ENCODE results near the gene SAPCD2.
"Not testable (repeated sequence)": the region's sequence is repeated elsewhere in the genome, so short reads cannot be mapped to it uniquely, and the experiment has no call there.

Gene SAPCD2

DNA sequence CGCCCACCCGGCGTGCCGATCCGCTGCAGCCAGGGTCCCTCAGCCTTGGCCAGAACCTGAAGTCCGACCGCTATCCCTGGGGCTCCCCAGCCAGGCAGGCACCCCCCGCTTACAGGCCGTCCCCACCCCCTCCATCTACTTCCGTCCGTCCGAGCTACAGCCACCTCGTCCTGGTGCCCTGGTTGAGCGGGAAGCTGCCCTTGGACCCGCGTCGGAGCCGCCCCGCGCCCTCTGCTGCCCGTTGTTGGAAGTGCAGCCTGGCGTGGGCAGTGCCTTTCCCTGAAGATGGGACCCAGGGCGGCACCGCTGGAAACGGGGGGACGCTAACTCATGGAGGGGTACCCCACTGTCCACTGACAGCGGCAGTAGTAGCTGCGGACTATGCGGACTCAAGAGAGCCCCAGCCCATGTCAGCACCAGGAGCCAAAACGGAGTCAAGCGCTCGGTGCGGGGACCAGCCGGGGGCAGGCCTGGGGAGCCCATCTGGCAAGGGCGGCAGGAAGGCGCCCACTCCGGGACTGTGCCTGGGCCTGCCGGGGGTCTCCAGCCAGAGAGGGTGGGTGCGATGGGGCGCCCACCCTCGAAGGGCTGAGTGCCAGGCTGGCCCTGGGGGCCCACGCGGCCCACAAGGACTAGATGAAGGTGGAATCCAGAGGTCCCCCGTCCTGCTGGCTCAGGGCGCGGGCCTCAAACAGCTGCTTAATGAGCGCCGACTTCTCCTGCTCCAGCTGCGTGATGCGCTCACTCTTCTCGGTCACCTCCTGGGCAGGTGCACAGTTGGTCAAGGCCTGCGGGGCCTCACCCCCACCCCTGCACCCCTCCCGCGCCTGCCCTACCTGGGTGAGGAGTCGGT is 6.1 kb downstream of the SAPCD2 start:
- peak; percentile 86 for DNase-seq (ENCODE audit: low spot score)

DNA sequence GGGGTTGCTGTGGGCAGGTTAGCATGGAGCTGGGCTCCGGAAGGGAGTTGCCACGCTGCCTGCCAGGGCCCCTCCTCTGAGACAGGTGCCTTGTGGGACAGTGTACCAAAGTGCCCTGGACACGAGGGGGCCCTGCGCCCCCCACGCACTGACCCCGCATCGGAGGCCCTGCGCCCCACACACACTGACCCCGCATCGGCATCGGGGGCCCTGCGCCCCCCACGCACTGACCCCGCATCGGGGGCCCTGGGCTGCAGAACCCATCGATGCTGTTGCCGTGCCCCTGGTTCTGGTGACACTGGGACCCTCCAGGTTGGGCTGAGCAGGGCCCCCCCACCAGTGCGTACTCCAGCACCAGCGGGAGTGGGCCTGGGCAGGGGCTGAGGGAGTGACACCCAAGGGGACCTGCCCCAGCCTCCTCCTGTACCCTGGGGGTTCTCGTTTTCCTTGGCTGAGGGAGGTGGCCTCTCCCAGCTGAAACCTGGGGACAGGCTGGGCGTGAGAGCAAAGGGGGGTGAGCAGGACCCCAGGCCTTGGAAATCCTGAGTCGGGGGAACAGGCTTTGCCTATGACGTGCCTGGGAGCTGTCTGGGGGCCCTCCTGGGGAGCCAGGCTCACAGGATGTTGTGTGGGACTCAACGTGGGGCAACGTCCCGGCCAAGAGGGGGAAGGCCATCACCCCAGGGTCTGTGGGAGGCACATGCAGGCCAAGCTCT is 6.9 kb downstream of the SAPCD2 start:
- DNase-seq (ENCODE audit: low spot score): no peak

DNA sequence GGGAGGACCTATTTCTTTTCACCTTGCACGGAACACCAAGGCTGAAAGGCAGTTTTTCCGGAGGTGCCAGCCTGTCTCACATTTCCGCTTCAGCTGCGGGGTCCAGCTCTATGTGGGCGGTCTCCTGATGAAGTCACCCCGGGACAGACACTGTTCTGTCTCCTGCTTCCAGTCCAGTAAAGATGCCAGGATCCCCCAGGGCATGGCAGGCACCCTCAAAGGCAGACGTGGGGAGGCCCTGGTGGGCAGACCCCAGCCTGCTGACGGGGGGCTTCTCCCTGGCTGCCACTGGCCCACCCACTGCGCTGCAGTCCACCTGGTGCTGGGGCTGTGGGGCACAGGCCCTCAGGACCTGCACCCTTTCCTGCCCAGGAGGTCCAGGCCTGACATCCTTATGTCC is 7.6 kb downstream of the SAPCD2 start:
- not testable (repeated sequence) for DNase-seq (ENCODE audit: low spot score)

DNA sequence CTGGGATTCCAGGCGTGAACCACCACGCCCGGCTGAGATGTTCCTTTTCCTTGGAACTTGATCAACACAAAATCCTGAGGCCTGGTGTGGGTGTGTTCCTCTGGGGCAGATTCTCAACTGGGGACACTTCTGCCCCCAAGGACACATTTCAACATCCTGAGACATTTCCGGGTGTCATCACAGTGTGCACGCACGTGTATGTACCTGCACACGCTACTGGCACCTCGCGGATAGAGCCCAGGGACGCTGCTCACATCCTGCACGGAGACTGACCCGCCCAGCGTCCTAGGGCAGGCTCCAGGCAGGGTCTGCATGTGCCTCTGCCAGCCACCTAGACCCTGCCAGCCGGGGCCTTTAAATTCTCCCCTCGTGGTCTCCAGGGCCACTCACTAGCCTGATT is 8.0 kb downstream of the SAPCD2 start:
- no peak for DNase-seq (ENCODE audit: low spot score)

- DNase-seq (ENCODE audit: low spot score): no peak
Observed at GRCh38 chr9:137058521-137059234, 11.7 kb downstream of the SAPCD2 start.

DNA sequence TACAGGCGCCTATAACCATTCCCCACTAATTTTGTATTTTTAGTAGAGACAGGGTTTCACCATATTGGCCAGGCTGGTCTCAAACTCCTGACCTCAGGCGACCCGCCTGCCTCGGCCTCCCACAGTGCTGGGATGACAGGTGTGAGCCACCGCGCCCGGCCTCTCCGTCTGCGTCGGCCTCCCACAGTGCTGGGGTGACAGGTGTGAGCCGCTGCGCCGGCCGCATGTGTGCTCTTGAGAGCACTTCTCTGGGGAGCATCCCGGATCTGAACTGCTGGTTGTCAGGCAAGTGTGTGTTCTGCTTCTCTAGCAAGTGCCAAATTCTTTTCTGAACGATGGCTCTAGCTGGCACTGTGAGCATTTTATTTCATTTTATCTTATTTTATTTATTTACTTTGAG is 12.8 kb downstream of the SAPCD2 start:
- no peak for DNase-seq (ENCODE audit: low spot score)

- no peak for DNase-seq (ENCODE audit: low spot score)
Observed at GRCh38 chr9:137056739-137057415, 13.5 kb downstream of the SAPCD2 start.

- peak; percentile 55 for DNase-seq (ENCODE audit: low spot score)
Observed at GRCh38 chr9:137055385-137056364, 14.7 kb downstream of the SAPCD2 start.

DNA sequence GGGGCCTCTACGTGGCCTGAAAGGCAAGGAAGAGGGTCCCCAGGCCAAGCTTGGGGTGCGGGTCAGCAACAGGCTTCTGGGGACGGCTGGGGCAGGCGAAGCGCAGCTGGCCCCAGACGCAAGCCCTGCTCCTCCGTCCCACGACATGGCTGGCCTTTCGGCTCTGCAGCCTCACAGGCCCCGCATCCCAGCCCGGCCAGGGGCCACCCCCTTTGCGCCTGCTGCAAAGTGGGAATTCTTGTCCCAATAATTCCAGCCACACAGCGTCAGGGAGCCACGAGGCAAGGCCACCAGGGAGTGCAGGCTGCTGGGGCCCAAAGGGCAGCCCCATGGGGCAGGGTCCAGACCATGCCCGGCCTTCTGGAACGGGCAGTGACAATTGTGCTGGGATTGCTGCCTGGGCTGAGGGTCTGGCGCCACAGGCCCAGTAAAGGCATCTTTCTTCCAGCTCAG is 15.4 kb downstream of the SAPCD2 start:
- no peak for DNase-seq (ENCODE audit: low spot score)

DNA sequence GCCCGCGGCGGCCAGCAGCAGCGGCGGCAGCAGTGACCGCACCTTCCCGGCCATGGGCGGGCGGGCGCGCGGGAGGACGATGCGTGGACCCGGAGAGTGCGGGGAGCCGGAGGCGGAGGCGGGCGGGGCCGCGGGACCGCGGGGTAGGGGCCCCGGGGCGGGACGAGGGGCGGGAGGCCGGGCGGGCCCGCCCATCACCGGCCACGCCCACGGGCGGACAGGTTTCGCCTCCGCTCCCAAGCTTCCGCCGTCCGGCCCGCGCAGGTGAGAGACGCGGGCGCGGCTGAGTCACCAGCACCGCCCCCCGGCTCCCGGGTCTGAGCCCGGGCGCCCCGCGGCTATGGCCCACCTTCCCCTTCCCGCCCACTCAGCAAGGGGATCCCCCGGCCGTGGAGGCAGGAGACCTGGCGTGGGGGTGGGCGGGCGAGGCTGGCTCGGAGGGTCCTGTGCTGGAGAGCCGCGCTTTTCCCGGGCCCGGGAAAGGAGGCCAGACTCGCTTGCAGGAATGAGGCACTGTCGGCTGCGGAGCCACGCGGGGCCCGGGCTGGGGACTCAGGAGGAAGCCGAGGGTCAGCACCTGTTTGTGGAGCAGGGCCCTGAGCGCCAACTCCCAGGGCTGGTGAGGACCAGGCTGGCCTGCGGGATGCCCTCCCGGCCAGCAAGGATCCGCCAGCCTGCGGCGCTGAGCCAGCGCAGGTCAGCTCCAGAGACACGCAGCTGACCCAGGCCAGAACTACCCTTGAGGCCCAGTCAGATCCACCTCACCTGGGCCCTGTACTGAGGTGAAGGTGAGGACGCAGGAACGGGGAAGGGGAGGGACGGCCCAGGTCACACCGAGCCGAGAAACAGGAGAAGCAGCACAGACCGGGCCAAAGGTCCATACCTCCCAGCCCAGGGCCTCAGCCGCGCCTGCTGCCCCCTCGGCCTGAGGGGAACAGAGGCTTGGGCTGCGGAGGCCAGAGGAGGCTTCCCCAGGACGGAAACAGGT is 16.1 kb downstream of the SAPCD2 start, which contains the start of gene ENTPD2:
TSS of gene ENTPD2 (minus strand) at position 118 of the 988 bp plus-strand sequence. CDS start at position 54, 64 bp downstream.
- DNase-seq (ENCODE audit: low spot score): no peak

GRCh38 chr9:137052998-137053943 is 17.1 kb downstream of the SAPCD2 start:
- DNase-seq (ENCODE audit: low spot score): no peak

- DNase-seq (ENCODE audit: low spot score): no peak
Observed at GRCh38 chr9:137052293-137052692, 18.1 kb downstream of the SAPCD2 start.

DNA sequence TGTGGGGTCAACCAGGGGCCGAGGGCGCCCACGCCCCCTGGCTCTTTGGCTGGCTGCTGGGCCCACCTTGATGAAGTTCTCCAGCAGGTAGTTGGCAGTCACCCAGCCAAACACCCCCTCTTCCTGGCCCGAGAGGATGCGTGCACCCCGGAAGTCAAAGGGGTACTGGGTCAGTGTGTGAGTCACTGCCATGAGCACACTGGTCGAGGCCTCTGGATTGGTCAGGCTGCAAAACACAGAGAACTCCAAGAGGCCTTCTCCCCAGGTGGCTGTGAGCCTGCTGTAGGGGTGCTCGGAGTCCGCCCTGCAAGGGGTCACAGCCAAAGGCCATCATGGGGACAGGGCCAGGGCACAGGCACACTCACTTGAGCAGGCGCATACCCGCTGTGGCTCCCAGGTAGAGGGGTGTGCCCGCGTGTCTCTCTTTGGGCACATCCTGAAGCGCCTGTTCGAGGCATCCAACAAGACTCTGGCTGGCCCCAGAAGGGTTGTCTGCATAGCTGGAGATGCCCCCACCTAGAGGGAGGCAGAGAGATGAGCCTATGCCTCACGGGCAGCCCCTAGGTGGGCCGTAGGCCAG is 19.1 kb downstream of the SAPCD2 start:
- no peak for DNase-seq (ENCODE audit: low spot score)

DNA sequence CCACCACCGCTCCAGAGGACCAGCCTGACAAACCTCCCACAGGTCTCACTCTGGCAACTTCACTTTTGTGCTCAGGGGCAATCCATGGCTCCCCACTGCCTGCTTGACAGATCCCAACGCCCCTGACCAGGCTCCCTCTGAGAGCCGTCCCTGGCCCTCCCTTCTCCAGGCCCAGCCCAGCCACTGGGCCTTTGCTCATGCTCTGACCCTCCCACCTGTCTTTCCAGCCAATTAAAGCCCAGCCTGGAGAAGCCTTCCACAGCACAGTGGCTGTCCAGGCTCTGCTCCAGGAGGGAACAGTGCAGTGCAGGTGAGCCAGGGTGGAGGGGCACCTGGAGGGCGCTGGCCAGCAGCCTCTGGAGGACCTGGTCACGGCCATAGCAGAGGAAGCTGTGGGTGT is 19.8 kb downstream of the SAPCD2 start:
- no peak for DNase-seq (ENCODE audit: low spot score)

- peak; percentile 82 for DNase-seq (ENCODE audit: low spot score)
Observed at GRCh38 chr9:137049544-137050449, 20.6 kb downstream of the SAPCD2 start.

DNA sequence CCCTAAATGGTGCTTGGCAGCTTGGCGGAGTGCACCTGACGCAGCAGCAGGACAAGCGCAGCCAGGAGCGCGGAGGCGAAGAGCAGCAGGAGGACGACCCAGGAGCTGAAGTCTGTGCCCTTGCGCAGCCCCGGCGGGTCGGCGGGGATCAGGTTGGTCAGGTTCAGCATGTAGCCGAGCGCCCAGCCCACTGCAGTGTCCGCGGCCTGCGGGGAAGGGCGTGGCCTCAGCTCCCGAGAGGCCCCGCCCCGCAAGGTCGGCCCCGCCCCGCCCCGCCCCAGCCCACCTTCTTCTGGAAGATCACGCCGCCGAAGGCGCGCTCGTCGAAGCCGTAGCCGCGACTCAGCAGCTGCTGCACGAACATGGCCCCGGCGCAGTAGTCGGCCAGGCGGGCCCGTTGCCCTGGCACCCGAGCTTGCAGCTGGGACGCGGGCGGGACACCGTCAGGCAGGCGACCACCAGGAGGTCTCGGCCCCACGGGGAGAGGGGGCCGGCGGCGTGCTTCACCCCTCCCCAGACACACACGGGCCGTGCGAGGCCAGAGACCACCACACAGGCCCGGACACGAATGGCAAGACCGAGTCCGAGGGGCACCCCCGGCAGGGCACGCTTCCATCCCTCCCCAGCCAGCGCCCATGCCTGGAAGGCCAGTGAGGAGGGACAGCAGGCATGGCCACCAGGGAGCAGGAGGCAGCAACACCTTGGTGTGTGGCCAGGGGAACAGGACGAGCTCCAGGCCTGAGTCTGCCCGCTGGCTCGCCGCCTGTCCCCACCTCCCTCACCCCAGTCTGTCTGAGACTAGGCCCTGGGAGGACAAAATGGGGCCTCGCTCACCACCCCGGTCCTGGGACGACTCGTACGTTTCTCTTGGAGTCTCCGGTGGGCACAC is 21.5 kb downstream of the SAPCD2 start:
- DNase-seq (ENCODE audit: low spot score): no peak

All from ecto neural progenitor cell (in vitro differentiated cells).